Fibroblast of upper back skin (primary cell): ENCODE data around the gene TAS1R3.

Experiments used
- DNase-seq: peaks from one replicate; pipeline ENCODE4 v3.0.0-alpha.2; 2013

TAS1R3 gene

DNA sequence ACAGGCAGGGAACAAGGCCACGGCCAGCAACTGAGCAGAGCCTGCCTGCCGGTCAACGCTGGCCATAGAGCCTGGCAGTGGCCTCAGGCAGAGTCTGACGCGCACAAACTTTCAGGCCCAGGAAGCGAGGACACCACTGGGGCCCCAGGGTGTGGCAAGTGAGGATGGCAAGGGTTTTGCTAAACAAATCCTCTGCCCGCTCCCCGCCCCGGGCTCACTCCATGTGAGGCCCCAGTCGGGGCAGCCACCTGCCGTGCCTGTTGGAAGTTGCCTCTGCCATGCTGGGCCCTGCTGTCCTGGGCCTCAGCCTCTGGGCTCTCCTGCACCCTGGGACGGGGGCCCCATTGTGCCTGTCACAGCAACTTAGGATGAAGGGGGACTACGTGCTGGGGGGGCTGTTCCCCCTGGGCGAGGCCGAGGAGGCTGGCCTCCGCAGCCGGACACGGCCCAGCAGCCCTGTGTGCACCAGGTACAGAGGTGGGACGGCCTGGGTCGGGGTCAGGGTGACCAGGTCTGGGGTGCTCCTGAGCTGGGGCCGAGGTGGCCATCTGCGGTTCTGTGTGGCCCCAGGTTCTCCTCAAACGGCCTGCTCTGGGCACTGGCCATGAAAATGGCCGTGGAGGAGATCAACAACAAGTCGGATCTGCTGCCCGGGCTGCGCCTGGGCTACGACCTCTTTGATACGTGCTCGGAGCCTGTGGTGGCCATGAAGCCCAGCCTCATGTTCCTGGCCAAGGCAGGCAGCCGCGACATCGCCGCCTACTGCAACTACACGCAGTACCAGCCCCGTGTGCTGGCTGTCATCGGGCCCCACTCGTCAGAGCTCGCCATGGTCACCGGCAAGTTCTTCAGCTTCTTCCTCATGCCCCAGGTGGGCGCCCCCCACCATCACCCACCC, at the start of gene TAS1R3:
Gene TAS1R3 (plus strand): TSS at position 213 of the 898 bp plus-strand sequence. CDS start 66 bp downstream, at position 279.
- no peak for DNase-seq

DNA sequence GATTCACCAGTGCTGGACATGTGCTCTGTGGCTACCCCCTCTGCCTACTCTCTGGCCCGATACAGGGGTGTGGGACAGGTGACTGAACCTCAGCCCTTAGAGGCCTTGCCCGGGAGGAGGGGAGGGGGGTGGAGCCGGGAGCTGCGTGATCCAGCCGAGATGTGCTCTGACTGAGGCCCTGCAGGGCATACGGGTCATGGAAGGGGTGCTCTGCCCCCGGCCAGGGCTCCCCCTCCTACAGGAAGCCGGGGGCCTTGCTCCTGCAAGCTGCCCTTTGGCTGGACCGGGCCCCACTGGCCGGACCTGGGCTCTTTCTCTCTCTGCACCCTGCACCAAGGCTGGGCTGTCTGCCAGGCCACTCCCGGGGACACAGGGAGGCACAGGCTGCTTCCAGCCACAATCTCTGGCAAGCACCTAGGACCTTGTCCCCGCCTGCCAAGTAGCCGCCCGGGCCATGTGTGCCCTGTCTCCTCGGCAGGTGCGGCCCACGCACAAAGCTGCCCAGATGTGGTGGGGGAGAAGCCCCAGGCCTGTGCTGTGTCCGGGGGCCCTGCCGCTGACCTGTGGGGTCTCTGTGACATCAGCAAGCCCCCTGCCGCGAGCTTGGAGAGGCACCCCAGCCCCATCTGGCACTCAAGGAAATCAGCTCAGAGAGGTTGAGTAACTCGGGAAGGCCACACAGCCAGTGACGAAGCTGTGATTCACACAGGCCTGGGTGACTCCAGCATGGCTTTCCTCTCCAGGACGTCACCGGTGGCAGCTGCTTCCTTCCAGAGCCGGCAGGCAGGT, 49.4 kb upstream of the TAS1R3 start:
- no peak for DNase-seq

DNA sequence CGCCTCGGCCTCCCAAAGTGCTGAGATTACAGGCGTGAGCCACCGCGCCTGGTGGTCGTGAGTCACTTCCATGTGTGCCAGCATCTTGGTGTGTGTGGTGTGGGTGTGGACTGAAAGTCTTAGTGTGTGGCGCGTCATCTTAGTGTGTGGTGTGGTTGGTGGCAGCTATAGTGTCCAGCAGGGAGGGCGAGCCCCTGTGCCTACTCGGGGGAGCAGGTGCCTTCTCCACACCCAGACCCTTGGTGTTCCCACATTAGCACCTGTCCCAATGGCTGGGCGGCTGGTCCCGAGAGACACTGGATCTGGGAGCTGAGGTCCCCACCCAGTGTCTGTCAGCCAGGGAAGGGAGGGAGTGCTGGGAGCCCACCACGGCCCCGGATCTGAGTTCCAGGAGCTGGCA, 48.1 kb upstream of the TAS1R3 start:
- no peak for DNase-seq

DNA sequence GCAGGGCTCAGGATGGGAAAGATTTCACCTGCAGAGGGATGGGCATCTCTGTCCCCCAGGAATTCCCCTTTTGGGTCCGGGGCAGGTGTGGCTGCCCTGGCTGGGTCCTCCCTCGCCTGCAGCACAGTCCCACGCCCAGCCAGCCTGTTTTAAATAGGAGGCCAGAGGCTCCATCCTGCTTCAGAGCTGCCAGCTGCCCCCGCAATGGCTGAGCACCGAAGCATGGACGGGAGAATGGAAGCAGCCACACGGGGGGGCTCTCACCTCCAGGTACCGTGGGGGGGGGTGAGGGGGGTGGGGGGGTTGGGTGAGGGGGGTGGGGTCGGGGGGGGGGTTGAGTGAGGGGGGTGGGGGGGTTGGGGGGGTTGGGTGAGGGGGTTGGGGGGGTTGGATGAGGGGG, 47.3 kb upstream of the TAS1R3 start:
- no peak for DNase-seq

DNA sequence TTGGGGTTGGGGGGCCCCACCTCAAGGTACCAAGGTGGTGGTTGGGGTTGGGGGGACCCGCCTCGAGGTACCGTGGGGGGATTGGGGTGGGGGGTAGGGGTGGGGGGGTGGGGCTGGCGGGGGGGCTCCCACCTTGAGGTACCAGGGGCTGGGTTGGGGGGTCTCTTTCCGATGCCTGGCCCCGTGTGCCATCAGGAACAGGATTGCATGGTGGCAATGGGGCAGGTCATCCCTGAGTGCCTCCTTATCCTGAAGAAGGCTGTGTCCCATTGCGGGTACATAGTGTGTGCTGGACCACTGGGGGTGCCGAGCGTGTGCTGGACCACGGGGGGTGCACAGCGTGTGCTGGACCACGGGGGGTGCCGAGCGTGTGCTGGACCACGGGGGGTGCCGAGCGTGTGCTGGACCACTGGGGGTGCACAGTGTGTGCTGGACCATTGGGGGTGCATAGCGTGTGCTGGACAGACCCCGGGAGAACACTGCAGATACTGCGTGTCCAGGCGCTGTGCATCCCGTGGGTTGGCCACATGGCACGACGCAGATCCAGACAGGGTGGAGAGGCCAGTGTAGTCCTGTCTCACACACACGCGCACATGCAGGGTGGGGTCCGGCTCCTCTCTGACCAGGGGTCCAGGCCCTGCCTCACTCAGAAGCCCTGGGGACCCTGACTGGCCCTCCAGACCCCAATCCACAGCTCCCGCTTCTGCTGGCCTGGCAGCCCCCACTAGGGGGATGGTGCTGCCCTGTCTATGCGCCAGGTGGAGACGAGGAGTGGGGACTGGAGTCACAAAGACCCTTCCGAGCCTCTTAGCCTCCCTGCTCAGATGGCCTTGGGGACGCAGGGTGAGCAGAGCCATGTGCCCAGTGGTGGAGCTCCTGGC, 46.6 kb upstream of the TAS1R3 start:
- no peak for DNase-seq

DNA sequence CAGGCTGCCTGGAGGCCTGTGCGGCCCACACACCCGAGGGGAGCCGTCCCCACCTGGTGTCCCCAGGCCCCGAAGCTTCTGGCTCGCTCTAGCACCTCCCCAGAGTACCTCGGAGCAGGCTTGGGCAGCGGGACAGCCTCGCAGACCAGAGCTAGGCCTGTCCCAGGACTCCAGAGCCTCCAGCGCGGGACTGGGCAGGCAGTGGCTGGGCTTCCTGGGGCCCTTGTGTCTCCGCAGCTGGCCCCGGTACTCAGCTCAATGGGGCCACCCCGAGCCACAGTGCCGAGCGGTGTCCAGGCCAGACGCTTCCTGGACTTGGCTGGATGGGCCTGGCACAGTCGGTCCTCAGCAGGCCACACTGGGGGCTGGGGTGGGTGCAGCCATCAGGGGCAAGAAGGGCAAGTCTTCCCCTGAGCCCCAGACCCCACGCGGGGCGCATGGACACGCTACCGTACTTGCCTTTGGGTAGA, 45.9 kb upstream of the TAS1R3 start:
- DNase-seq = no peak

DNA sequence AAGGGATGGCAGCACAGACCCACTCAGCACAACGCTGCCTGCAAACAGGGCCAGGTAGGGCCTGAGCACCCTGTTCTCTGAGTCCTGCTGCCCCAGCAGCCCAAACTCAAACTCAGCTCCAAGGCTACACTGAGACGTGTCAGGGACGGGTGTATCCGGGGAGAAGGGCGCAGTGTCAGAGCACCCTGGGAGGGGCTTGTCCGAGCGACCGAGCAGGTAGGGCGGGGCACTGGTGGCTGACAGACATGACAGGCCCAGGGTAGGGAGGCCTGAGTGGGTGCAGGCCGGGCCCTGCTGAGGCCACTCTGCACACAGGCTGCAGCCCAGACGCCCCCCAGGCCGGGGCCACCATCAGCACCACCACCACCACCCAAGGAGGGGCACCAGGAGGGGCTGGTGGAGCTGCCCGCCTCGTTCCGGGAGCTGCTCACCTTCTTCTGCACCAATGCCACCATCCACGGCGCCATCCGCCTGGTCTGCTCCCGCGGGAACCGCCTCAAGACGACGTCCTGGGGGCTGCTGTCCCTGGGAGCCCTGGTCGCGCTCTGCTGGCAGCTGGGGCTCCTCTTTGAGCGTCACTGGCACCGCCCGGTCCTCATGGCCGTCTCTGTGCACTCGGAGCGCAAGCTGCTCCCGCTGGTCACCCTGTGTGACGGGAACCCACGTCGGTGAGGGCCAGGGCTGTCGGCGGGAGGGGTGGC, 45.3 kb upstream of the TAS1R3 start:
- no peak for DNase-seq

DNA sequence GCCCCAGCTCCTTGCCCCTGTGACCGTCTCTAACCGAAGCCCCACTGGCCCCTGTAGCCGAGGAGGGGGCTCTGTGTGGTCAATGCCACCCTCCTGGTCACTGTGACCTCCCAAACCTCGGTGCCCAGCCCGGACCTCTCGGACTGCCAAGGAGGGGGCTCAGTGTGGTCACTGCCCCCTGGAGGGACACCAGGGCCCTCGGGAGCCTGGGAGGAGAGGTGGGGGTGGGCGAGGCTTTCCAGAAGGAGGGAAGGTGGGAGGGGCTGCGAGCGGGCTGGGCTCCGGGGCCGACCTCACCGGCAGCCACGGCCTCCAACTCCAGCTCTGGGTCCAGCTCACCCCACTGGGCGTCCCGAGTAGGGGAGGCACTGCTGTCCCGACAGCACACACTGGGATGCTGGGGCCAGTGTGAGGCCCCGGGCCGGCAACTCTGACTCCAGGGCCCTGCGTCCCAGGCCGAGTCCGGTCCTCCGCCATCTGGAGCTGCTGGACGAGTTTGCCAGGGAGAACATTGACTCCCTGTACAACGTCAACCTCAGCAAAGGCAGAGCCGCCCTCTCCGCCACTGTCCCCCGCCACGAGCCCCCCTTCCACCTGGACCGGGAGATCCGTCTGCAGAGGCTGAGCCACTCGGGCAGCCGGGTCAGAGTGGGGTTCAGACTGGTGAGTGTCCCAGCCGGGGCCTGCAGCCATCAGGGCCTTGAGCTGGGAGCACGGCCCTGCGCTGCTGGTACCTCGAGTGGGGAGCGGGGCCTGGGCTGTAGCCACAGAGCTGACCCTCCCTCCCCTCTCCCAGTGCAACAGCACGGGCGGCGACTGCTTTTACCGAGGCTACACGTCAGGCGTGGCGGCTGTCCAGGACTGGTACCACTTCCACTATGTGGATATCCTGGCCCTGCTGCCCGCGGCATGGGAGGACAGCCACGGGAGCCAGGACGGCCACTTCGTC, 44.5 kb upstream of the TAS1R3 start:
- DNase-seq = no peak

DNA sequence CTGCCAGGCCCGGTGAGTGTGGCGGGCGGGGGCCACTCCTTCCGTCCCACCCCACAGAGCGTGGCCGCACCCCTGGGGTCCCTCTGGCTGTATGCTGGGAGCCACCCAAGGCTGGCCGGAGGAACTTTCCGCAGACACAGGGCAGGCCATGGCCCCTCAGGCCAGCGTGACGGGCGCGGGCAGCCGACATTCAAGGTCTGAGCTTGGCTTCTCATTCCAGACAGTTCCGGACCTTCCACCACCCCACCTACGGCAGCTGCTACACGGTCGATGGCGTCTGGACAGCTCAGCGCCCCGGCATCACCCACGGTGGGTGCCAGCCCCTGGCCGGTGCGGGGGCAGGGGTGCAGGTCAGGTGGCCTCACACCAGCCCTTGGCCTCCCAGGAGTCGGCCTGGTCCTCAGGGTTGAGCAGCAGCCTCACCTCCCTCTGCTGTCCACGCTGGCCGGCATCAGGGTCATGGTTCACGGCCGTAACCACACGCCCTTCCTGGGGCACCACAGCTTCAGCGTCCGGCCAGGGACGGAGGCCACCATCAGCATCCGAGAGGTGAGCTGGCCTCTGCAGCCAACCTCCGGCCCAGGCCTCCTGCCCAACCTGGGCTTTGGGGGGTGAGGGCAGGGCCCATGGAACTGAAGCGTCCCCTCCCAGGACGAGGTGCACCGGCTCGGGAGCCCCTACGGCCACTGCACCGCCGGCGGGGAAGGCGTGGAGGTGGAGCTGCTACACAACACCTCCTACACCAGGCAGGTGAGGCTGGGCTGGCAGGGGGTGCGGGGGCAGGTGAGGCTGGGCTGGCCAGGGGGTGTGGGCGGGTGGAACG, 43.6 kb upstream of the TAS1R3 start:
- DNase-seq = no peak

DNA sequence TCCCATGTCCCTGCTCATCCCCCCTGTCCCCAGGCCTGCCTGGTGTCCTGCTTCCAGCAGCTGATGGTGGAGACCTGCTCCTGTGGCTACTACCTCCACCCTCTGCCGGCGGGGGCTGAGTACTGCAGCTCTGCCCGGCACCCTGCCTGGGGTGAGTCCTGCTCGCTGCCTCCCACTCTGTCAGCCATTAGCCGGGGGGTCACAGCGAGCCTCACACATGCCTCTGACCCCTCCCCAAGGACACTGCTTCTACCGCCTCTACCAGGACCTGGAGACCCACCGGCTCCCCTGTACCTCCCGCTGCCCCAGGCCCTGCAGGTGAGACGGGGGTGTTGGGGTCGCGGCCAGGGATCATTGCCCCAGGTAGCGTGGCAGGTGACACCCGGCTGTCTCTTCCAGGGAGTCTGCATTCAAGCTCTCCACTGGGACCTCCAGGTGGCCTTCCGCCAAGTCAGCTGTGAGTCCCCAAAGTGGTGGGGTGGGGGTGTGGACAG, 40.8 kb upstream of the TAS1R3 start:
- DNase-seq = peak; percentile 46

DNA sequence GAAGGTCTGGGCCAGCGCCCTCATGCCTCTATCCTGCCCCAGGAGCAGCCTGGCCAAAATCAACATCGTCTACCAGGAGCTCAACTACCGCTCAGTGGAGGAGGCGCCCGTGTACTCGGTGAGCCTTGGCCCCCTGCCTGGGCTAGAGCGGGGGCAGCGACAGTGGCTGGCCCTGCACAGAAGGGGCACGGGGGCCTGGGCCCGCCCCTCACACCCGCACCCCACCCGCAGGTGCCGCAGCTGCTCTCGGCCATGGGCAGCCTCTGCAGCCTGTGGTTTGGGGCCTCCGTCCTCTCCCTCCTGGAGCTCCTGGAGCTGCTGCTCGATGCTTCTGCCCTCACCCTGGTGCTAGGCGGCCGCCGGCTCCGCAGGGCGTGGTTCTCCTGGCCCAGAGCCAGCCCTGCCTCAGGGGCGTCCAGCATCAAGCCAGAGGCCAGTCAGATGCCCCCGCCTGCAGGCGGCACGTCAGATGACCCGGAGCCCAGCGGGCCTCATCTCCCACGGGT, 40.0 kb upstream of the TAS1R3 start:
- no peak for DNase-seq

DNA sequence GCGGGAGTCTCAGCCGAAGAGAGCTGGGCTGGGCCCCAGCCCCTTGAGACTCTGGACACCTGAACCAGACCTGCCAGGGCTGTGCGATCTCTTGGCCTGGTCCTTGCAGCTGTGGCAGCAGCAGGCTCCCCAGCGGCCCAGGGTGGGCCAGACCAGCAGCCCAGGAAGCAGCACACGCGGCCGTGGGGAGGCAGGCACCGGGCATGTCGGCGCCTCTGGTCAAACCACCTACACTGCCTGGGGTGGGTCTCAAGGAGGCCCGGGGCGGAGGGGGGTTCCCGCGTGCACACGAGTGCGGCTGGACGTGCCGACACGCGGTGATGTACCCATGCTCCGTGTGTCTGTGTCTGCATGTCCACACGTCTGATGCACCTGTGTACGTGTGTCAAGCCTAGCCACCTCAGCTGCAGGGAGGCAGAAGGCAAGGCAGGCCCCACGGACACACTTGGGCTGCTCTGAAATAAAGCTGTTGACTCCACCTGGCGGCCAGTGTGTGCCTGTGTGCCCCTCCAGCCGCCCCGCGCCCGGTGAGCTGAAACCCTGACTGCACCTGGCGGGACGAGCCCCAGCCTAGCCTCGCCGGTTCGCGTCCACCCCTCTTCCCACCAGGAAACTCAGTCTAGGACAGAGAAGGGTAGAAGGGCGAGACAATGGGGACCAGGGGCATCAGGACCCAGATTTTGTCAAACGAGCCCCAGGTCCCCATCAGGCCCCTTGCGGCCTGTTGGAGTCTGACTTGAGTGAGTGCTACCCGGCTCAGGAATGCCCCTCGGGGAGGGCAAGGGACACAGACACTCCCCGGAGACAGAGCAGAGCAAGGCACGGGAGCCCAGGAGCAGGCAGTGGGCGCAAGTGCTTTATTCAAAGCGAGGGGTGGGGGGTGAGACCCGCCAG, 39.3 kb upstream of the TAS1R3 start:
- DNase-seq = peak; percentile 61

DNA sequence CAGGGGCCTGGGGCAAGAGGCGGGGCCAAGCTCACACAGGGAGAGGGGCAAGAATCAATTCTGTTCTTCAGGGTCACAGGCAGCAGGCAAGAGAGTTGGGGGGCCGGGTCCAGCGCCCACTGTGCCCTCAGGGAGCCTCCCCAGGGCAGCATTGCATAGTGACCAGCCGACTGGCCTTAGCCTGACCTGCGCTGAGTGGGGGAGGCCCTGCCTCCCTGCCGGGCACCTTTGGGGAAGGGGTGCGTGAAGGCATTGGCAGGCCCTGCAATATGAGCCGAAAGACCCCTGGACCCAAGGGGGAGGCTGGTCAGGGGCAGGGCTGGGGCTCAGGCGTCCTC, 38.7 kb upstream of the TAS1R3 start:
- no peak for DNase-seq

DNA sequence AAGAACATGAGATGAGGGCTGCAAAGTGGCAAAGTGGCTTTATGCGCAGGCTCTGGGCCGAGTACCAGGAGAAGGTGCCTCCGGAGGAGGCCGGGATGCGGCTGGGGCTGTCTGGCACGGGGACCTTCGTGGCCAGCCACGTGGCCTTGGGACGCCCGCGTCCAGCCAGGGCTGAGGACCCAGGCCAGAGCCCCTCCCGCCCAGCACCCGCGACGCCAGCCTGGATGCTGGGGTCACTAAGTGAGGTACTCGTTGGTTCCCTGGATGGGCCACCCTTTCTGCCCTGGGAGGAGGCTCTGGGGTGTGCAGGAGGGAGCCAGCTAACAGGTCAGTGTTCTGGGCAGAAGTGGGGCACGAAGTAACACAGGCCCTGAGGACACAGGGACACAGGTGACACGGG, 38.2 kb upstream of the TAS1R3 start:
- DNase-seq = no peak

DNA sequence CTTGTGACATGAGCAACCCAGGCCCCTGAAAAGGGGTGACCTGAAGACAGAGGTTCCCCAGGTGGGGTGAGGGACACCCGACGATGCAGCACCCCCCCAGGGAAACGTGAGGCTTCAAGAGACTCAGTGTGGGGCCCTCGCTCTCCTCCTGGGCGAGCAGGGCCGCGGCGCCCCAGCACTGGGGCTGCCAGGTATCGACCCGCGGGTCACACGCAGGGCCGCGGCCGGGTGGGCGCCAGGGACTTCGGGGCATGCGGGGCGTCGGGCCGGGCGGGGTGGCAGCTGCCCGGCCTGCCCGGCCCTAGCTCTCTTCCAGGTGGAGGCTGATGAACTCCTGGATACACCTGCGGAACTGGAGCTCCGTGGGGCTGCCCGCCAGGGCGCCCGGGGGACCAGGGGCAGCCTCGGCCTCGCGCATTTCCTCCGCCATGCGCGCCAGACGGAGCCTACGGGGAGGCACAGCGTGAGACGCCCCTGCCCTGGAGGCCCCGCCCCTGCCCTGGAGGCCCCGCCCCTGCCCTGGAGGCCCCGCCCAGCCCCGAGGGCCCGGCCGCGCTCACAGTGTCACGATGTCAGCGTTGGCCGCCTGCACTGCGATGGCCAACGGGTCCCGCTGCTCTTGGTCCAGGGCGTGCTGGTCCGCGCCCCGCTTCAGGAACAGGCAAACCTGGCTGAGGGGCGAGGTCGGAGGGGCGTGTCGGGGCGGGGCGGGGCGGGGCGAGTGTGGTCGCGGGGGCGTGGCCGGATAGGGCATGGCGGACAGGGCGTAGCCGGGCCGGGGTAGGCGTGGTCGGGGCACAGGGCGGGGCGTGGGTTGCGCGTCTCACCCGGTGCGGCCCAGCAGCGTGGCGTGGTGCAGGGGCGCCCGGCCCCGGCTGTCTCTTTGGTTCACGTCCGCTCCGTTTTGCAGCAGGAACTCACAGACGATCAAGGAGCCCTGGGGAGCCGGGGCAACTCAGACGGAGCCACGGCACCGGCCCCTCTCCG, 37.5 kb upstream of the TAS1R3 start:
- DNase-seq = no peak

DNA sequence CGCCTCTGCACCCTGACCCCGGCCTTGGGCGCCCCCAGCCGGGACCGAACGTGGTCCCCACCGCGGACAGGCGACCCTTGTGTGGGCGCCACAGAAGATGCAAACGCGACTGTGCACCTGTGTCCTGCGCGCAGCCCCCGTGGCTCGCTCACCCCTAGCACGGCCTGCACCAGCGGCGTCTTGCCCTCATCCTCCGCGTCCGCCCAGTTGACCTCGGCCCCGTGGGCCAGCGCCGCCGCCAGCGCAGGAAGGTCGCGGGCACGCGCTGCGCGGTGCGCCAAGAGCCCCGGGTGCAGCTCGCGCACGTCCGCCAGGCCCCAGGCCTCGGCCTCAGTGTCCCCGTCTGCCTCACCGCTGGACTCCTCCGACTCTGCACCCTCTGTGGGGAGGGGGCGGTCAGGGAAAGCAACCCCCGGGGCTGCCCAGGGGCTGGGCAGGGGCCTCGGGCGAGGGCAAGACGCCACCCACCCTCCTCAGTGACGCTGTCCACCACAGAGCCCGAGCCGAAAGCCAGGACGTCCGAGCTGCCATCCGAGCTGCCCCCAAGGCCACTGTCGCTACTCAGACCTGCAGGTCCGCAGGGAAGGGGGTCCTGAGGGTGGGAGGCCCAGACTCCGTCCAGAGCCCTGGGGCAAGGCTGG, 36.7 kb upstream of the TAS1R3 start:
- no peak for DNase-seq
